ENCODE measurements around the gene PLEKHJ1. TPM values are rescaled to one million over a fixed set of nuclear protein-coding genes. Genes with fewer than 3 reads are reported as not detected.

PLEKHJ1 gene
- total RNA-seq, 4 donors from 2014 or later, result 36.1 to 78.0 (median 62.9) TPM

- peaks cover 93% of the 10 kb centered on the region for H3K36me3 ChIP-seq
- TF ChIP-seq POLR2AphosphoS5 (IDR thresholded peaks at IDR 0.05), result no peak
- 94% methylated on average over 27 of the region's 32 CpGs for WGBS
- DNase-seq (ENCODE audit: low spot score in 2 of 2), result no peak
- H3K27me3 ChIP-seq, result no peaks in the 10 kb centered on the region
- H3K9me3 ChIP-seq, result no peaks in the 10 kb centered on the region
- no peak overlapping the region for H3K27ac ChIP-seq
- peaks cover 32% of the 10 kb centered on the region for H3K4me1 ChIP-seq
- no peak overlapping the region for H3K4me3 ChIP-seq
Observed at GRCh38 chr19:2225415-2226050, 10.6 kb downstream of the PLEKHJ1 start.

GRCh38 chr19:2224754-2225349, 11.3 kb downstream of the PLEKHJ1 start:
- no peak for DNase-seq (ENCODE audit: low spot score in 2 of 2)
- H3K9me3 ChIP-seq, result no peaks in the 10 kb centered on the region
- WGBS, result 79% methylated on average over 12 of the region's 13 CpGs
- TF ChIP-seq CTCF (IDR thresholded peaks at IDR 0.05) (no peak), POLR2A (IDR thresholded peaks at IDR 0.05) (no peak), POLR2AphosphoS5 (IDR thresholded peaks at IDR 0.05) (no peak), EP300 (IDR thresholded peaks at IDR 0.05) (no peak)
- H3K4me1 ChIP-seq, result peaks cover 32% of the 10 kb centered on the region
- H3K27me3 ChIP-seq, result no peaks in the 10 kb centered on the region
- no peak overlapping the region for H3K27ac ChIP-seq
- H3K4me3 ChIP-seq, result no peak overlapping the region
- peaks cover 93% of the 10 kb centered on the region for H3K36me3 ChIP-seq

GRCh38 chr19:2223959-2224358, 12.2 kb downstream of the PLEKHJ1 start:
- WGBS, result 90% methylated on average over 14 of the region's 14 CpGs
- Histone ChIP-seq H3K27me3 (no peaks in the 10 kb centered on the region), H3K4me1 (peaks cover 24% of the 10 kb centered on the region), H3K9me3 (no peaks in the 10 kb centered on the region), H3K27ac (no peak overlapping the region), H3K36me3 (peaks cover 94% of the 10 kb centered on the region), H3K4me3 (no peak overlapping the region)
- no peak for DNase-seq (ENCODE audit: low spot score in 2 of 2)
- TF ChIP-seq POLR2A (IDR thresholded peaks at IDR 0.05), result no peak

- Histone ChIP-seq H3K27me3 (no peaks in the 10 kb centered on the region), H3K4me1 (peaks cover 19% of the 10 kb centered on the region), H3K9me3 (no peaks in the 10 kb centered on the region), H3K27ac (no peak overlapping the region), H3K4me3 (no peak overlapping the region), H3K36me3 (peaks cover 94% of the 10 kb centered on the region)
- WGBS, result 94% methylated on average over 11 of the region's 18 CpGs
- TF ChIP-seq CTCF (IDR thresholded peaks at IDR 0.05) (no peak), POLR2A (IDR thresholded peaks at IDR 0.05) (no peak), EP300 (IDR thresholded peaks at IDR 0.05) (no peak), POLR2AphosphoS5 (IDR thresholded peaks at IDR 0.05) (no peak)
- DNase-seq (ENCODE audit: low spot score in 2 of 2), result no peak
Observed at GRCh38 chr19:2223391-2223790, 12.7 kb downstream of the PLEKHJ1 start.

GRCh38 chr19:2221918-2222317, 14.2 kb downstream of the PLEKHJ1 start:
- DNase-seq (ENCODE audit: low spot score in 2 of 2), result no peak
- Histone ChIP-seq H3K36me3 (peaks cover 97% of the 10 kb centered on the region), H3K9me3 (no peaks in the 10 kb centered on the region), H3K4me1 (peaks cover 5% of the 10 kb centered on the region), H3K27ac (no peak overlapping the region), H3K4me3 (no peak overlapping the region), H3K27me3 (no peaks in the 10 kb centered on the region)
- WGBS, result 92% methylated on average over 12 of the region's 20 CpGs
- no peak for TF ChIP-seq POLR2A (IDR thresholded peaks at IDR 0.05)
- no peak for TF ChIP-seq EP300 (IDR thresholded peaks at IDR 0.05)
- no peak for TF ChIP-seq CTCF (IDR thresholded peaks at IDR 0.05)
- no peak for TF ChIP-seq POLR2AphosphoS5 (IDR thresholded peaks at IDR 0.05)

- Histone ChIP-seq H3K36me3 (peaks cover 97% of the 10 kb centered on the region), H3K9me3 (no peaks in the 10 kb centered on the region), H3K27ac (no peak overlapping the region), H3K4me3 (no peak overlapping the region), H3K4me1 (peaks cover 5% of the 10 kb centered on the region), H3K27me3 (no peaks in the 10 kb centered on the region)
- WGBS, result 96% methylated on average over 6 of the region's 20 CpGs
- no peak for DNase-seq (ENCODE audit: low spot score in 2 of 2)
- TF ChIP-seq POLR2AphosphoS5 (IDR thresholded peaks at IDR 0.05) (no peak), EP300 (IDR thresholded peaks at IDR 0.05) (no peak), POLR2A (IDR thresholded peaks at IDR 0.05) (no peak), CTCF (IDR thresholded peaks at IDR 0.05) (no peak)
Observed at GRCh38 chr19:2221250-2221831, 14.8 kb downstream of the PLEKHJ1 start.

Data from suprapubic skin (tissue), 4 donors.